Jurkat, Clone E6-1 (cell line): ENCODE measurements around the gene HS6ST3.

Experiments used
- DNase-seq: peaks from one replicate; pipeline ENCODE4 v3.0.0-alpha.2; 2011; ENCODE audit warnings: low read depth, low spot score
- H3K4me3 ChIP-seq: 2 replicates; pipeline ENCODE4 v1.5.1; 2011; ENCODE audit warnings: mild to moderate bottlenecking, low read length, control low read depth, moderate library complexity

Gene HS6ST3

GRCh38 chr13:96672016-96672415 lies 582.1 kb downstream of the HS6ST3 start:
- no peak for DNase-seq
- H3K4me3 ChIP-seq: no peak overlapping the region

- no peak overlapping the region for H3K4me3 ChIP-seq
- DNase-seq: no peak
Observed at GRCh38 chr13:96673825-96674224, 583.9 kb downstream of the HS6ST3 start.

GRCh38 chr13:96677029-96677428 lies 587.1 kb downstream of the HS6ST3 start:
- no peak for DNase-seq

GRCh38 chr13:96678801-96679200 lies 588.9 kb downstream of the HS6ST3 start:
- DNase-seq: no peak
- no peak overlapping the region for H3K4me3 ChIP-seq

More at GRCh38 chr13:96677029-96677428, 587.1 kb downstream of the HS6ST3 start:
- H3K4me3 ChIP-seq: no peak overlapping the region

GRCh38 chr13:96680898-96681297 lies 591.0 kb downstream of the HS6ST3 start:
- no peak overlapping the region for H3K4me3 ChIP-seq
- DNase-seq: no peak

- H3K4me3 ChIP-seq: no peak overlapping the region
- DNase-seq: no peak
Observed at GRCh38 chr13:96681766-96682165, 591.9 kb downstream of the HS6ST3 start.

- no peak for DNase-seq
- no peak overlapping the region for H3K4me3 ChIP-seq
Observed at GRCh38 chr13:96684469-96684868, 594.6 kb downstream of the HS6ST3 start.

- no peak for DNase-seq
- no peak overlapping the region for H3K4me3 ChIP-seq
Observed at GRCh38 chr13:96684907-96685306, 595.0 kb downstream of the HS6ST3 start.

GRCh38 chr13:96686286-96686685 lies 596.4 kb downstream of the HS6ST3 start:
- DNase-seq: no peak
- no peak overlapping the region for H3K4me3 ChIP-seq

- DNase-seq: no peak
- no peak overlapping the region for H3K4me3 ChIP-seq
Observed at GRCh38 chr13:96687191-96687590, 597.3 kb downstream of the HS6ST3 start.

- DNase-seq: no peak
- H3K4me3 ChIP-seq: no peak overlapping the region
Observed at GRCh38 chr13:96690998-96691397, 601.1 kb downstream of the HS6ST3 start.

- no peak for DNase-seq
- no peak overlapping the region for H3K4me3 ChIP-seq
Observed at GRCh38 chr13:96696389-96696900, 606.5 kb downstream of the HS6ST3 start.

GRCh38 chr13:96700657-96701056 lies 610.8 kb downstream of the HS6ST3 start:
- DNase-seq: no peak
- H3K4me3 ChIP-seq: no peak overlapping the region

- no peak overlapping the region for H3K4me3 ChIP-seq
- DNase-seq: no peak
Observed at GRCh38 chr13:96707146-96707545, 617.2 kb downstream of the HS6ST3 start.

- no peak for DNase-seq
- H3K4me3 ChIP-seq: no peak overlapping the region
Observed at GRCh38 chr13:96710166-96710862, 620.4 kb downstream of the HS6ST3 start.

- H3K4me3 ChIP-seq: no peak overlapping the region
- DNase-seq: no peak
Observed at GRCh38 chr13:96720446-96720845, 630.5 kb downstream of the HS6ST3 start.

GRCh38 chr13:96726651-96727050 lies 636.7 kb downstream of the HS6ST3 start:
- H3K4me3 ChIP-seq: no peak overlapping the region
- DNase-seq: no peak

GRCh38 chr13:96728463-96728862 lies 638.6 kb downstream of the HS6ST3 start:
- H3K4me3 ChIP-seq: no peak overlapping the region
- no peak for DNase-seq

GRCh38 chr13:96730676-96731075 lies 640.8 kb downstream of the HS6ST3 start:
- DNase-seq: no peak
- H3K4me3 ChIP-seq: no peak overlapping the region

- no peak overlapping the region for H3K4me3 ChIP-seq
- DNase-seq: no peak
Observed at GRCh38 chr13:96734499-96734898, 644.6 kb downstream of the HS6ST3 start.

- H3K4me3 ChIP-seq: no peak overlapping the region
- no peak for DNase-seq
Observed at GRCh38 chr13:96741779-96742178, 651.9 kb downstream of the HS6ST3 start.
